ENCODE measurements around the gene ZNF532.

The ZNF532 gene

DNA sequence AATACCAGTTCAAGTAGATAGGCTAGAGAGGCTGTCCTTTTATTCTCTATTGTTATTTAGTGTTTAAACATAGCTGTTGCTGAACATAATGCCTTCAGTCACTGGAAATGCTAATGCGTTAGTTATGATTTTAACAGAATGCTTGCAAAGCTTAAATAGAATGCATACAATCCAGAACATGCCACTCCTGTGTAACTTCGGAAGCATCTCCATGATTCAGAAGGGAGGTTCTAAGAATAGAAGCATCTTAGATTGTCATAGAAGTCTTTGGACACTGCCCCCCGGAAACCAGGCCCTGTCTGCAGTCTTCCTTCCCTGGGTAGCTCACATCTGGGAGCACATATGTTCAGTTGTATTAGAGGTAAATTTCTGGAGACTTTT lies 73.2 kb downstream of the ZNF532 start:
- Histone ChIP-seq H3K18ac (ENCODE audit: low read length) (no peak overlapping the region), H3K23ac (ENCODE audit: low read length) (no peak overlapping the region), H3K4ac (ENCODE audit: low read depth, low read length) (no peak overlapping the region), H3K27me3 (ENCODE audit: insufficient read depth, low read length) (no peaks in the 10 kb centered on the region), H4K91ac (ENCODE audit: low read depth, low read length) (no peak overlapping the region), H2AK5ac (ENCODE audit: low read length) (no peak overlapping the region), H3K36me3 (ENCODE audit: control insufficient read depth in 1 of 2, insufficient read depth in 2 of 2, low read length in 2 of 2) (peaks cover 20 to 26% of the 10 kb centered on the region in 2 experiments), H3K4me2 (ENCODE audit: low read length) (no peak overlapping the region), H3K9me3 (ENCODE audit: insufficient read depth, low read depth, low read length) (peaks cover 1% of the 10 kb centered on the region), H3K4me1 (ENCODE audit: control insufficient read depth in 1 of 2, insufficient read depth in 2 of 2, low read length in 2 of 2) (no peaks in the 10 kb centered on the region), H3K79me1 (ENCODE audit: low read length) (no peaks in the 10 kb centered on the region), H3K4me3 (ENCODE audit: low read depth, low read length) (no peak overlapping the region), H3K9ac (ENCODE audit: low read length) (no peak overlapping the region), H2AFZ (ENCODE audit: insufficient read depth, low read length, poor library complexity) (no peak overlapping the region), H4K8ac (ENCODE audit: low read depth, low read length) (no peak overlapping the region), H2BK12ac (ENCODE audit: low read length) (no peak overlapping the region), H3K79me2 (ENCODE audit: control insufficient read depth, insufficient read depth, low read length, poor library complexity) (no peaks in the 10 kb centered on the region), H3K27ac (ENCODE audit: low read depth, low read length) (no peak overlapping the region), H2BK120ac (ENCODE audit: insufficient read depth, low read length, poor library complexity) (no peak overlapping the region), H4K12ac (ENCODE audit: low read depth, low read length) (no peak overlapping the region), H2BK5ac (ENCODE audit: low read depth, low read length, poor library complexity) (no peak overlapping the region), H3K14ac (ENCODE audit: low read length) (no peak overlapping the region)
- no peak for DNase-seq
- no CpG with 5 or more reads among the region's 3 CpGs for WGBS (ENCODE audit: extremely low coverage, insufficient coverage, insufficient read length)

DNA sequence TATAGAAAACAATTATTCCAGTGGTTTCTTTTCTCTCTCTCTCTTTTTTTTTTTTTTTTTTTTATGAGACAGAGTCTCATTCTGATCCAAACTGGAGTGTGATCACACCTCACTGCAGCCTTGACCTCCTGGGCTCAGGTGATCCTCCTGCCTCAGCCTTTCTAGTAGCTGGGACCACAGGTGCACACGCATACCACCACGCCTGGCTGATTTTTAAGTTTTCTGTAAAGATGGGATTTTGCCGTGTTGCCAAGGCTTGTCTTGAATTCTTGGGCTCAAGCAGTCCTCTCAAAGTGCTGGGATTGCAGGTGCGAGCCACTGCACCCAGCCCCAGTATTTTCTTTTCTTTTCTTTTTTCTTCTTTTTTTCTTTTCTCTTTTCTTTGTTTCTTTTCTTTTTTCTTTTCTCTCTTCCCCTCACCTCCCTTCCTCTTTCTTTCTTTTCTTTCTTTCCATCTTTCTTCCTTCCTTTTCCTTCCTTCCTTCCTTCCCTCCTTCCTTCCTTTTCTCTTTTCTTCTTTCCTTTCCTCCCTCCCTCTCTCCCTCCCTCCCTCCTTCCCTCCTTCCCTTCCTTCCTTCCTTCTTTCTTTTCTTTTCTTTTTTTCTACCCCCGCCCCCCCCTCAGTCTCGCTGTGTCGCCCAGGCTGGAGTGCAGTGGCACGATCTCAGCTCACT lies 76.9 kb downstream of the ZNF532 start:
- Histone ChIP-seq H4K8ac (ENCODE audit: low read depth, low read length) (no peak overlapping the region), H3K27ac (ENCODE audit: low read depth, low read length) (no peak overlapping the region)

DNA sequence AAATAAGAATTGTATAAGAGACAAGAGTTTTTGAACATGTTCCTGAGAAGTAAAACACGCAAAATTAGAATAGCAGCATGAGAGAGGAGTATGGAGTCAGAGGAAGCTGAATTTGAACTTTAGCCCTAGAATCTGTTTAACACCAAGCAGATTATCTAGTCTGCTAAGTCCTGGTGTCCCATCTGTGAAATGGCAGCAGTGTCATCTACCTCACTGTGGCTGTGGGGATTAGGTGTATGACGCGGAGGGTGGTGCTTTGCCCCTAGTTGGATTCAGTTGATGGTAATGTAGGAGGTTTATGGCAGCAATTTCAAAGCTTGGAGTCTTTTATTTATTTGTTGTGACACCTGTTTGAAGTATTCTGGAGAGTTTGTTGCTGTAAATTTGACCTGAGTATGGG lies 79.2 kb downstream of the ZNF532 start:
- Histone ChIP-seq H4K12ac (ENCODE audit: low read depth, low read length) (no peak overlapping the region), H3K4me3 (ENCODE audit: low read depth, low read length) (no peak overlapping the region)

More for the DNA sequence above, 76.9 kb downstream of the ZNF532 start:
- Histone ChIP-seq H3K9me3 (ENCODE audit: insufficient read depth, low read depth, low read length) (peaks cover 1% of the 10 kb centered on the region), H3K14ac (ENCODE audit: low read length) (no peak overlapping the region), H3K4me1 (ENCODE audit: control insufficient read depth in 1 of 2, insufficient read depth in 2 of 2, low read length in 2 of 2) (peaks cover 4 to 5% of the 10 kb centered on the region in 2 experiments), H2BK5ac (ENCODE audit: low read depth, low read length, poor library complexity) (no peak overlapping the region), H3K79me1 (ENCODE audit: low read length) (no peaks in the 10 kb centered on the region), H4K91ac (ENCODE audit: low read depth, low read length) (no peak overlapping the region), H2AFZ (ENCODE audit: insufficient read depth, low read length, poor library complexity) (no peak overlapping the region), H3K18ac (ENCODE audit: low read length) (no peak overlapping the region), H3K36me3 (ENCODE audit: control insufficient read depth in 1 of 2, insufficient read depth in 2 of 2, low read length in 2 of 2) (peaks cover 24 to 27% of the 10 kb centered on the region in 2 experiments), H3K79me2 (ENCODE audit: control insufficient read depth, insufficient read depth, low read length, poor library complexity) (no peaks in the 10 kb centered on the region), H4K12ac (ENCODE audit: low read depth, low read length) (no peak overlapping the region), H3K4me2 (ENCODE audit: low read length) (no peak overlapping the region), H3K4me3 (ENCODE audit: low read depth, low read length) (no peak overlapping the region), H2BK120ac (ENCODE audit: insufficient read depth, low read length, poor library complexity) (no peak overlapping the region), H2BK12ac (ENCODE audit: low read length) (no peak overlapping the region), H3K9ac (ENCODE audit: low read length) (no peak overlapping the region), H3K23ac (ENCODE audit: low read length) (no peak overlapping the region), H3K27me3 (ENCODE audit: insufficient read depth, low read length) (no peaks in the 10 kb centered on the region), H3K4ac (ENCODE audit: low read depth, low read length) (no peak overlapping the region), H2AK5ac (ENCODE audit: low read length) (no peak overlapping the region)
- no peak for DNase-seq
- WGBS (ENCODE audit: extremely low coverage, insufficient coverage, insufficient read length) = no CpG with 5 or more reads among the region's 8 CpGs

DNA sequence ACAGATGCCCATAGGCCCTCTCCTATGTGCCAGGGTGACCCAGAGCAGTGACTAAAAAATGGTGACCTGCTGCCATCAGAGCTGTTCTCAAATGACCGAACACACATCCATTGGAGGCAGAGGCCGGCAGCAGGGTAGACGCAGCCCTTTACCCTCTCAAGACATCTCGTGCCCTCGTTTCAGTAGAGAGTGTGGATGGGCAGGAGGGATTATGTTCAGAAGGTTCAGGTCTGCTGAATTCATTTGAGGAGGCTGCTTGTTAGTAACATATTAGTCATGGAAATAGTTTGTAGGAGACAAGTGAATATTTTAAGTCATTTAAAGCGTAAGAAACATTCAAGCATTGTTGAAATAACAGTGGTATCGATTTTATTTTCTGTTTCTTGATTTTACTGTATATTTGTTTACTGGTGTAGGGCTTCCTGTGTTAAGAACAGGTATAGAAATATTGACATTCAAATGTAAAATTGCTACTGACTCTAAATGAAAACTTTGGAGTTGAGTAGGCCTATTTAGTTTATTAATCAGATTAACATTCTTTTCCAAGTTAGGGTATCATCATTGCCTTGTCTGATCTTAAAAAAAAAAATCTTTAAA lies 82.6 kb downstream of the ZNF532 start:
- Histone ChIP-seq H2AK5ac (ENCODE audit: low read length) (no peak overlapping the region), H2BK120ac (ENCODE audit: insufficient read depth, low read length, poor library complexity) (no peak overlapping the region), H3K4me1 (ENCODE audit: control insufficient read depth in 1 of 2, insufficient read depth in 2 of 2, low read length in 2 of 2) (peaks cover 4 to 8% of the 10 kb centered on the region in 2 experiments), H3K4me3 (ENCODE audit: low read depth, low read length) (no peak overlapping the region), H3K27me3 (ENCODE audit: insufficient read depth, low read length) (no peaks in the 10 kb centered on the region), H3K18ac (ENCODE audit: low read length) (no peak overlapping the region), H4K8ac (ENCODE audit: low read depth, low read length) (no peak overlapping the region), H3K4me2 (ENCODE audit: low read length) (no peak overlapping the region), H2BK12ac (ENCODE audit: low read length) (no peak overlapping the region), H4K12ac (ENCODE audit: low read depth, low read length) (no peak overlapping the region), H2AFZ (ENCODE audit: insufficient read depth, low read length, poor library complexity) (no peak overlapping the region), H3K4ac (ENCODE audit: low read depth, low read length) (no peak overlapping the region), H3K23ac (ENCODE audit: low read length) (no peak overlapping the region), H3K14ac (ENCODE audit: low read length) (no peak overlapping the region), H3K9me3 (ENCODE audit: insufficient read depth, low read depth, low read length) (no peaks in the 10 kb centered on the region), H3K27ac (ENCODE audit: low read depth, low read length) (no peak overlapping the region), H3K9ac (ENCODE audit: low read length) (no peak overlapping the region), H3K36me3 (ENCODE audit: control insufficient read depth in 1 of 2, insufficient read depth in 2 of 2, low read length in 2 of 2) (peaks cover 20 to 25% of the 10 kb centered on the region in 2 experiments), H4K91ac (ENCODE audit: low read depth, low read length) (no peak overlapping the region), H3K79me1 (ENCODE audit: low read length) (peaks cover 7% of the 10 kb centered on the region), H3K79me2 (ENCODE audit: control insufficient read depth, insufficient read depth, low read length, poor library complexity) (no peaks in the 10 kb centered on the region), H2BK5ac (ENCODE audit: low read depth, low read length, poor library complexity) (no peak overlapping the region)
- no peak for DNase-seq
- WGBS (ENCODE audit: extremely low coverage, insufficient coverage, insufficient read length) = no CpG with 5 or more reads among the region's 7 CpGs

More for the DNA sequence above, 79.2 kb downstream of the ZNF532 start:
- Histone ChIP-seq H2AK5ac (ENCODE audit: low read length) (no peak overlapping the region), H2AFZ (ENCODE audit: insufficient read depth, low read length, poor library complexity) (no peak overlapping the region), H3K36me3 (ENCODE audit: control insufficient read depth in 1 of 2, insufficient read depth in 2 of 2, low read length in 2 of 2) (peaks cover 22 to 35% of the 10 kb centered on the region in 2 experiments), H2BK120ac (ENCODE audit: insufficient read depth, low read length, poor library complexity) (no peak overlapping the region), H3K9ac (ENCODE audit: low read length) (no peak overlapping the region), H3K23ac (ENCODE audit: low read length) (no peak overlapping the region), H3K27ac (ENCODE audit: low read depth, low read length) (no peak overlapping the region), H3K79me2 (ENCODE audit: control insufficient read depth, insufficient read depth, low read length, poor library complexity) (no peaks in the 10 kb centered on the region), H4K91ac (ENCODE audit: low read depth, low read length) (no peak overlapping the region), H4K8ac (ENCODE audit: low read depth, low read length) (no peak overlapping the region), H3K27me3 (ENCODE audit: insufficient read depth, low read length) (no peaks in the 10 kb centered on the region), H2BK12ac (ENCODE audit: low read length) (no peak overlapping the region), H3K14ac (ENCODE audit: low read length) (no peak overlapping the region), H3K79me1 (ENCODE audit: low read length) (no peaks in the 10 kb centered on the region), H3K18ac (ENCODE audit: low read length) (no peak overlapping the region), H3K4ac (ENCODE audit: low read depth, low read length) (no peak overlapping the region), H2BK5ac (ENCODE audit: low read depth, low read length, poor library complexity) (no peak overlapping the region), H3K4me1 (ENCODE audit: control insufficient read depth in 1 of 2, insufficient read depth in 2 of 2, low read length in 2 of 2) (peaks cover 4 to 5% of the 10 kb centered on the region in 2 experiments), H3K4me2 (ENCODE audit: low read length) (no peak overlapping the region), H3K9me3 (ENCODE audit: insufficient read depth, low read depth, low read length) (peaks cover 1% of the 10 kb centered on the region)
- no peak for DNase-seq
- whole genome bisulfite sequencing (ENCODE audit: extremely low coverage, insufficient coverage, insufficient read length) = no CpG with 5 or more reads among the region's 3 CpGs
